Naive thymus-derived CD8-positive, alpha-beta T cell (primary cell): Measurements from ENCODE around the gene TET2. TPM values are rescaled to one million over a fixed set of nuclear protein-coding genes. Genes with fewer than 3 reads are reported as not detected.

ENCODE experiments used
- ATAC-seq, 2 donors: fragments of 150-1000 bp; cut with Tn5 transposase in 1 of 2; sonication (Bioruptor Pico), chemical (Tn5 transposase) in 1 of 2; 1 replicate in 1 of 2; 2 replicates in 1 of 2; pipeline ENCODE4 v1.10.0; 2021; ENCODE audit warnings: mild to moderate bottlenecking in 2 of 2, moderate library complexity in 2 of 2
- POLR2A ChIA-PET: fragments of 350-600 bp; sonication (Branson Sonifier 250); formaldehyde crosslinking; loops from one replicate; lab custom pipeline; 2021; ENCODE audit warnings: antibody characterized with exemption; lab: Charles Lee
- DNase-seq, 10 donors: peaks; one replicate each; pipeline versions ENCODE4 v3.0.0 to v3.0.0-alpha.2; 2020 to 2022
- H3K27ac Mint-ChIP-seq, 10 donors: one replicate each; pipeline ENCODE4 v1.8.0; 2020 to 2022; ENCODE audit warnings: mild to moderate bottlenecking in 10 of 10, mixed read lengths in 10 of 10, moderate library complexity in 4 of 10, inconsistent platforms in 1 of 10
- H3K27me3 Mint-ChIP-seq, 5 donors: one replicate each; pipeline ENCODE4 v1.8.0; 2021 to 2022; ENCODE audit warnings: mixed read lengths in 5 of 5
- H3K36me3 Mint-ChIP-seq, 3 donors: one replicate each; pipeline ENCODE4 v1.8.0; 2020 to 2022; ENCODE audit warnings: mixed read lengths in 3 of 3, mild to moderate bottlenecking in 2 of 3, inconsistent platforms in 1 of 3
- H3K4me1 Mint-ChIP-seq, 4 donors: one replicate each; pipeline ENCODE4 v1.8.0; 2021 to 2022; ENCODE audit warnings: mixed read lengths in 4 of 4
- H3K4me3 Mint-ChIP-seq, 10 donors: one replicate each; pipeline ENCODE4 v1.8.0; 2020 to 2022; ENCODE audit warnings: mild to moderate bottlenecking in 10 of 10, mixed read lengths in 10 of 10, moderate library complexity in 6 of 10, inconsistent platforms in 1 of 10
- H3K9me3 Mint-ChIP-seq, 9 donors: one replicate each; pipeline ENCODE4 v1.8.0; 2020 to 2022; ENCODE audit warnings: mixed read lengths in 9 of 9, mild to moderate bottlenecking in 3 of 9, inconsistent platforms in 1 of 9, moderate library complexity in 1 of 9
- polyA plus RNA-seq, 3 donors: library from polyadenylated mRNA; unstranded; fragments of 300-500 nt; fragmentation: Illumina TruSeq; gene quantifications; one replicate each; pipeline ENCODE4 v1.2.3, GENCODE V29; 2021
- total RNA-seq, 8 experiments: library from RNA in 2 of 8; stranded (reverse) in 2 of 8; gene quantifications; one replicate each; pipeline ENCODE4 v1.2.3 and lab custom pipeline; 2021 to 2026

Gene TET2
- total and polyA plus RNA-seq, 5 experiments from 2014 or later, result 13.1 to 25.5 (median 22.8) TPM

- no peak overlapping the region for H3K4me3 Mint-ChIP-seq
- peaks cover 0 to 2% (median 0%) of the 10 kb centered on the region in 9 donors for H3K9me3 Mint-ChIP-seq
- no peaks in the 10 kb centered on the region for H3K27me3 Mint-ChIP-seq
- H3K4me1 Mint-ChIP-seq, result peaks cover 8 to 31% (median 23%) of the 10 kb centered on the region in 4 donors
- POLR2A ChIA-PET, result no interaction called here
- peak overlapping the region in 1 of 10 donors; percentile 15 for H3K27ac Mint-ChIP-seq
- DNase-seq (no peak), ATAC-seq (no peak)
- peaks cover 0 to 7% (median 2%) of the 10 kb centered on the region in 3 donors for H3K36me3 Mint-ChIP-seq
Observed at GRCh38 chr4:105225500-105225899, 78.8 kb downstream of the TET2 start.

GRCh38 chr4:105227054-105227453 is 80.4 kb downstream of the TET2 start:
- POLR2A ChIA-PET, result no interaction called here
- ATAC-seq, result no peak
- no peak for DNase-seq
- Mint-ChIP-seq H3K36me3 (peaks cover 0 to 7% (median 4%) of the 10 kb centered on the region in 3 donors), H3K4me3 (no peak overlapping the region), H3K4me1 (peaks cover 11 to 31% (median 24%) of the 10 kb centered on the region in 4 donors), H3K27ac (peak overlapping the region in 1 of 10 donors; percentile 23), H3K27me3 (no peaks in the 10 kb centered on the region), H3K9me3 (peaks cover 0 to 2% (median 0%) of the 10 kb centered on the region in 9 donors)

GRCh38 chr4:105230287-105230686 is 83.6 kb downstream of the TET2 start:
- Mint-ChIP-seq H3K4me3 (no peak overlapping the region), H3K27ac (peak overlapping the region in 2 of 10 donors; percentile 22 to 67), H3K4me1 (peaks cover 8 to 28% (median 18%) of the 10 kb centered on the region in 4 donors), H3K27me3 (no peaks in the 10 kb centered on the region), H3K36me3 (peaks cover 12 to 24% (median 22%) of the 10 kb centered on the region in 3 donors), H3K9me3 (no peaks in the 10 kb centered on the region)
- DNase-seq, result no peak
- no peak for ATAC-seq
- POLR2A ChIA-PET, result no interaction called here

- DNase-seq, result no peak
- no peaks in the 10 kb centered on the region for H3K27me3 Mint-ChIP-seq
- H3K9me3 Mint-ChIP-seq, result no peaks in the 10 kb centered on the region
- peaks cover 22 to 42% (median 36%) of the 10 kb centered on the region in 3 donors for H3K36me3 Mint-ChIP-seq
- H3K4me1 Mint-ChIP-seq, result peaks cover 9 to 32% (median 15%) of the 10 kb centered on the region in 4 donors
- peak overlapping the region in 1 of 10 donors; percentile 26 for H3K27ac Mint-ChIP-seq
- POLR2A ChIA-PET, result interaction anchor here (0.6 kb wide), 1 partner anchor 567 kb away, joined by 3 read pairs; no protein-coding TSS in a partner anchor
- H3K4me3 Mint-ChIP-seq, result no peak overlapping the region
- ATAC-seq, result no peak
Observed at GRCh38 chr4:105232374-105232773, 85.7 kb downstream of the TET2 start.

GRCh38 chr4:105234582-105234981 is 87.9 kb downstream of the TET2 start:
- POLR2A ChIA-PET, result no interaction called here
- Mint-ChIP-seq H3K9me3 (no peaks in the 10 kb centered on the region), H3K36me3 (peaks cover 22 to 62% (median 48%) of the 10 kb centered on the region in 3 donors), H3K27me3 (no peaks in the 10 kb centered on the region), H3K27ac (peak overlapping the region in 1 of 10 donors; percentile 65), H3K4me3 (no peak overlapping the region), H3K4me1 (peaks cover 11 to 31% (median 15%) of the 10 kb centered on the region in 4 donors)
- ATAC-seq (no peak), DNase-seq (no peak)

GRCh38 chr4:105236202-105236915 is 89.7 kb downstream of the TET2 start:
- H3K27me3 Mint-ChIP-seq, result no peaks in the 10 kb centered on the region
- H3K4me1 Mint-ChIP-seq, result peaks cover 13 to 34% (median 14%) of the 10 kb centered on the region in 4 donors
- no peaks in the 10 kb centered on the region for H3K9me3 Mint-ChIP-seq
- no peak for ATAC-seq
- peaks cover 22 to 65% (median 53%) of the 10 kb centered on the region in 3 donors for H3K36me3 Mint-ChIP-seq
- peak overlapping the region in 1 of 10 donors; percentile 32 for H3K4me3 Mint-ChIP-seq
- POLR2A ChIA-PET, result no interaction called here
- DNase-seq, result no peak
- peak overlapping the region in 4 of 10 donors; percentile 4 to 34 (median 18) for H3K27ac Mint-ChIP-seq

- H3K36me3 Mint-ChIP-seq, result peaks cover 22 to 69% (median 53%) of the 10 kb centered on the region in 3 donors
- ATAC-seq (no peak), DNase-seq (no peak)
- peak overlapping the region in 2 of 10 donors; percentile 29 to 34 for H3K27ac Mint-ChIP-seq
- H3K27me3 Mint-ChIP-seq, result no peaks in the 10 kb centered on the region
- POLR2A ChIA-PET, result no interaction called here
- peak overlapping the region in 1 of 10 donors; percentile 32 for H3K4me3 Mint-ChIP-seq
- no peaks in the 10 kb centered on the region for H3K9me3 Mint-ChIP-seq
- peaks cover 12 to 34% (median 14%) of the 10 kb centered on the region in 4 donors for H3K4me1 Mint-ChIP-seq
Observed at GRCh38 chr4:105236916-105237311, 90.2 kb downstream of the TET2 start.

GRCh38 chr4:105240037-105240436 is 93.4 kb downstream of the TET2 start:
- DNase-seq (no peak), ATAC-seq (no peak)
- Mint-ChIP-seq H3K27me3 (no peaks in the 10 kb centered on the region), H3K9me3 (no peaks in the 10 kb centered on the region), H3K4me1 (peaks cover 10 to 27% (median 11%) of the 10 kb centered on the region in 4 donors), H3K36me3 (peaks cover 12 to 72% (median 42%) of the 10 kb centered on the region in 3 donors), H3K4me3 (no peak overlapping the region), H3K27ac (peak overlapping the region in 1 of 10 donors; percentile 13)
- POLR2A ChIA-PET, result no interaction called here

- no peak for DNase-seq
- no peaks in the 10 kb centered on the region for H3K27me3 Mint-ChIP-seq
- H3K4me1 Mint-ChIP-seq, result peaks cover 0 to 13% (median 5%) of the 10 kb centered on the region in 4 donors
- ATAC-seq, result no peak
- H3K36me3 Mint-ChIP-seq, result peaks cover 0 to 67% (median 30%) of the 10 kb centered on the region in 3 donors
- H3K4me3 Mint-ChIP-seq, result no peak overlapping the region
- H3K27ac Mint-ChIP-seq, result no peak overlapping the region
- H3K9me3 Mint-ChIP-seq, result no peaks in the 10 kb centered on the region
- POLR2A ChIA-PET, result no interaction called here
Observed at GRCh38 chr4:105241451-105241850, 94.8 kb downstream of the TET2 start.

- Mint-ChIP-seq H3K27me3 (no peaks in the 10 kb centered on the region), H3K4me1 (peaks cover 0 to 7% (median 3%) of the 10 kb centered on the region in 4 donors), H3K36me3 (peaks cover 0 to 59% (median 29%) of the 10 kb centered on the region in 3 donors), H3K27ac (peak overlapping the region in 1 of 10 donors; percentile 24), H3K4me3 (no peak overlapping the region), H3K9me3 (no peaks in the 10 kb centered on the region)
- POLR2A ChIA-PET, result no interaction called here
- ATAC-seq (no peak), DNase-seq (no peak)
Observed at GRCh38 chr4:105243446-105243845, 96.8 kb downstream of the TET2 start.

- no peak for ATAC-seq
- Mint-ChIP-seq H3K27ac (no peak overlapping the region), H3K4me3 (no peak overlapping the region), H3K36me3 (peaks cover 0 to 57% (median 31%) of the 10 kb centered on the region in 3 donors), H3K4me1 (no peaks in the 10 kb centered on the region), H3K9me3 (no peaks in the 10 kb centered on the region), H3K27me3 (no peaks in the 10 kb centered on the region)
- POLR2A ChIA-PET, result no interaction called here
- no peak for DNase-seq
Observed at GRCh38 chr4:105246712-105247111, 100.0 kb downstream of the TET2 start.

- Mint-ChIP-seq H3K4me3 (no peak overlapping the region), H3K27ac (peak overlapping the region in 1 of 10 donors; percentile 47), H3K9me3 (peaks cover 0 to 14% (median 3%) of the 10 kb centered on the region in 9 donors), H3K36me3 (peaks cover 0 to 53% (median 46%) of the 10 kb centered on the region in 3 donors), H3K27me3 (no peaks in the 10 kb centered on the region), H3K4me1 (no peaks in the 10 kb centered on the region)
- POLR2A ChIA-PET, result no interaction called here
- DNase-seq (no peak), ATAC-seq (no peak)
Observed at GRCh38 chr4:105248613-105249012, 101.9 kb downstream of the TET2 start.

GRCh38 chr4:105257817-105258495 is 111.3 kb downstream of the TET2 start:
- ATAC-seq, result no peak
- POLR2A ChIA-PET, result no interaction called here
- Mint-ChIP-seq H3K4me1 (no peaks in the 10 kb centered on the region), H3K9me3 (peaks cover 8 to 35% (median 13%) of the 10 kb centered on the region in 9 donors), H3K36me3 (peaks cover 17 to 57% (median 52%) of the 10 kb centered on the region in 3 donors), H3K27me3 (no peaks in the 10 kb centered on the region), H3K27ac (peak overlapping the region in 1 of 10 donors; percentile 26), H3K4me3 (no peak overlapping the region)
- no peak for DNase-seq
